HUES64 (cell line): ENCODE results near the gene NKD1.
"Not testable (repeated sequence)": the region's sequence is repeated elsewhere in the genome, so short reads cannot be mapped to it uniquely, and the experiment has no call there.

Experiments used
- H3K27ac ChIP-seq: 2 replicates; pipeline ENCODE4 v1.7.0; 2013; ENCODE audit warnings: low read depth, low read length, inconsistent platforms
- H3K27me3 ChIP-seq: 2 replicates; pipeline ENCODE4 v1.6.1; 2013; ENCODE audit warnings: mild to moderate bottlenecking, low read length; ENCODE audit not compliant: insufficient read depth
- H3K36me3 ChIP-seq: 2 replicates; pipeline ENCODE4 v1.6.1; 2013; ENCODE audit warnings: mild to moderate bottlenecking, low read length; ENCODE audit not compliant: insufficient read depth
- H3K4me1 ChIP-seq: 2 replicates; pipeline ENCODE4 v1.6.1; 2013; ENCODE audit warnings: mild to moderate bottlenecking, low read length, moderate library complexity; ENCODE audit not compliant: insufficient read depth
- H3K4me3 ChIP-seq: 2 replicates; pipeline ENCODE4 v1.5.1; 2013; ENCODE audit warnings: mild to moderate bottlenecking, low read length, moderate library complexity
- H3K9ac ChIP-seq: 2 replicates; pipeline ENCODE4 v1.6.1; 2013; ENCODE audit warnings: mild to moderate bottlenecking, low read depth, low read length
- H3K9me3 ChIP-seq: 2 replicates; pipeline ENCODE4 v1.6.1; 2013; ENCODE audit warnings: low read depth, low read length; ENCODE audit not compliant: insufficient read depth
- WGBS: fragments of 150-250, 120-280 bp; methylation state at CpG from one replicate; pipeline ENCODE4 v1.1.7; 2013; ENCODE audit warnings: missing lambda C conversion rate; 5-methylcytosine and 5-hydroxymethylcytosine counted together

NKD1 gene

GRCh38 chr16:50531901-50532300, 16.3 kb upstream of the NKD1 start:
- 96% methylated on average over 2 of the region's 3 CpGs for WGBS
- no peak overlapping the region for H3K4me3 ChIP-seq
- no peaks in the 10 kb centered on the region for H3K36me3 ChIP-seq
- H3K27ac ChIP-seq: no peak overlapping the region
- H3K9me3 ChIP-seq: peaks cover 13% of the 10 kb centered on the region; the same call in 1 of the 2 replicates
- no peak overlapping the region for H3K9ac ChIP-seq
- no peaks in the 10 kb centered on the region for H3K27me3 ChIP-seq
- H3K4me1 ChIP-seq: no peaks in the 10 kb centered on the region

- H3K4me3 ChIP-seq: no peak overlapping the region
- H3K4me1 ChIP-seq: no peaks in the 10 kb centered on the region
- H3K9ac ChIP-seq: no peak overlapping the region
- H3K9me3 ChIP-seq: peaks cover 13% of the 10 kb centered on the region; the same call in 1 of the 2 replicates
- H3K27ac ChIP-seq: no peak overlapping the region
- 93% methylated on average over 6 of the region's 6 CpGs for WGBS
- H3K36me3 ChIP-seq: no peaks in the 10 kb centered on the region
- H3K27me3 ChIP-seq: no peaks in the 10 kb centered on the region
These were observed 15.6 kb upstream of the NKD1 start for GRCh38 chr16:50532576-50532975.

GRCh38 chr16:50533317-50533716, 14.9 kb upstream of the NKD1 start:
- Histone ChIP-seq H3K27me3 (no peaks in the 10 kb centered on the region), H3K9me3 (peaks cover 13% of the 10 kb centered on the region; the same call in 1 of the 2 replicates), H3K4me1 (no peaks in the 10 kb centered on the region), H3K9ac (no peak overlapping the region), H3K4me3 (no peak overlapping the region), H3K36me3 (no peaks in the 10 kb centered on the region), H3K27ac (no peak overlapping the region)
- WGBS: 93% methylated on average over 4 of the region's 4 CpGs

GRCh38 chr16:50534091-50534490, 14.1 kb upstream of the NKD1 start:
- no peak overlapping the region for H3K27ac ChIP-seq
- H3K4me3 ChIP-seq: no peak overlapping the region
- WGBS: 95% methylated on average over 3 of the region's 4 CpGs
- peaks cover 4% of the 10 kb centered on the region; the same call in 1 of the 2 replicates for H3K4me1 ChIP-seq
- no peak overlapping the region for H3K9ac ChIP-seq
- no peaks in the 10 kb centered on the region for H3K27me3 ChIP-seq
- H3K9me3 ChIP-seq: peaks cover 11% of the 10 kb centered on the region; the same call in 1 of the 2 replicates
- no peaks in the 10 kb centered on the region for H3K36me3 ChIP-seq

- Histone ChIP-seq H3K4me1 (peaks cover 5% of the 10 kb centered on the region; the same call in 1 of the 2 replicates), H3K9me3 (peaks cover 6% of the 10 kb centered on the region; the same call in 1 of the 2 replicates), H3K4me3 (no peak overlapping the region), H3K27me3 (no peaks in the 10 kb centered on the region), H3K27ac (no peak overlapping the region), H3K9ac (no peak overlapping the region), H3K36me3 (no peaks in the 10 kb centered on the region)
- WGBS: 94% methylated on average over 10 of the region's 10 CpGs
These were observed 13.6 kb upstream of the NKD1 start for GRCh38 chr16:50534556-50534955.

- Histone ChIP-seq H3K9ac (no peak overlapping the region), H3K9me3 (0 out of 2 replicates have a peak, but pooled peaks cover 3% of the 10 kb centered on the region), H3K27ac (no peak overlapping the region), H3K36me3 (no peaks in the 10 kb centered on the region), H3K4me1 (peaks cover 7% of the 10 kb centered on the region; the same call in 1 of the 2 replicates), H3K27me3 (no peaks in the 10 kb centered on the region), H3K4me3 (no peak overlapping the region)
- WGBS: 94% methylated on average over 2 of the region's 2 CpGs
These were observed 13.2 kb upstream of the NKD1 start for GRCh38 chr16:50534958-50535357.

- no peak overlapping the region for H3K27ac ChIP-seq
These were observed 12.5 kb upstream of the NKD1 start for GRCh38 chr16:50535506-50536257.

GRCh38 chr16:50536258-50536645, 11.9 kb upstream of the NKD1 start:
- H3K27ac ChIP-seq, H3K36me3 ChIP-seq, H3K4me3 ChIP-seq, H3K9ac ChIP-seq, H3K9me3 ChIP-seq, H3K27me3 ChIP-seq: not testable (repeated sequence)
- 94% methylated on average over 7 of the region's 7 CpGs for WGBS
- peaks cover 11% of the 10 kb centered on the region; the same call in 1 of the 2 replicates for H3K4me1 ChIP-seq

More at GRCh38 chr16:50535506-50536257, 12.5 kb upstream of the NKD1 start:
- no peak overlapping the region for H3K9ac ChIP-seq
- H3K27me3 ChIP-seq: no peaks in the 10 kb centered on the region
- H3K4me1 ChIP-seq: peaks cover 11% of the 10 kb centered on the region; the same call in 1 of the 2 replicates
- H3K9me3 ChIP-seq: no peaks in the 10 kb centered on the region
- 94% methylated on average over 11 of the region's 12 CpGs for WGBS
- H3K36me3 ChIP-seq: no peaks in the 10 kb centered on the region
- no peak overlapping the region for H3K4me3 ChIP-seq

- Histone ChIP-seq H3K36me3 (no peaks in the 10 kb centered on the region), H3K9ac (no peak overlapping the region), H3K4me1 (peaks cover 11% of the 10 kb centered on the region; the same call in 1 of the 2 replicates), H3K4me3 (no peak overlapping the region), H3K9me3 (no peaks in the 10 kb centered on the region), H3K27ac (no peak overlapping the region), H3K27me3 (no peaks in the 10 kb centered on the region)
- 85% methylated on average over 8 of the region's 8 CpGs for WGBS
These were observed 10.5 kb upstream of the NKD1 start for GRCh38 chr16:50537533-50538290.

GRCh38 chr16:50538411-50539052, 9.7 kb upstream of the NKD1 start:
- 0 out of 2 replicates have a peak, but pooled peaks cover under 1% of the 10 kb centered on the region for H3K27me3 ChIP-seq
- no peak overlapping the region for H3K27ac ChIP-seq
- no peaks in the 10 kb centered on the region for H3K36me3 ChIP-seq
- H3K9me3 ChIP-seq: no peaks in the 10 kb centered on the region
- no peak overlapping the region for H3K4me3 ChIP-seq
- WGBS: 84% methylated on average over 11 of the region's 11 CpGs
- peaks cover 11% of the 10 kb centered on the region; the same call in 1 of the 2 replicates for H3K4me1 ChIP-seq
- no peak overlapping the region for H3K9ac ChIP-seq
